K562 (cell line): ENCODE results near the gene MILR1. TPM values are rescaled to one million over a fixed set of nuclear protein-coding genes. Genes with fewer than 3 reads are reported as not detected.
A peak's percentile ranks its signal among the peaks of the same experiment; 100 is the strongest.

Experiments used
- CHCHD3 ChIP-seq: fragments of 250-450 bp; sonication (Bioruptor Pico); IDR thresholded peaks from 2 replicates; pipeline ENCODE4 v2.1.2; 2022; ENCODE audit warnings: mild to moderate bottlenecking
- CXXC5 ChIP-seq: fragments of 250-450 bp; sonication (Bioruptor Pico); IDR thresholded peaks from 2 replicates; pipeline ENCODE4 v1.8.0; 2022; ENCODE audit warnings: inconsistent platforms, mild to moderate bottlenecking, moderate library complexity
- ETV6 ChIP-seq, 3 experiments: fragments of 150-350 bp in 1 of 3; sonication (generic) in 1 of 3; formaldehyde crosslinking in 1 of 3; IDR thresholded peaks; 2 replicates each; pipeline versions ENCODE4 v1.6.1 to v1.8.0; 2014 to 2022; ENCODE audit warnings: borderline replicate concordance in 2 of 3, low read depth in 2 of 3, antibody characterized with exemption in 1 of 3, low read length in 1 of 3, mild to moderate bottlenecking in 1 of 3, missing genetic modification reagents in 1 of 3
- GABPA ChIP-seq: fragments of 200-800 bp; sonication (Bioruptor generic); conservative IDR thresholded peaks from 2 replicates; pipeline ENCODE4 v1.6.1; 2016; ENCODE audit warnings: low read depth, missing genetic modification characterization, missing compliant biosample characterization
- KLF16 ChIP-seq: IDR thresholded peaks from 2 replicates; pipeline ENCODE4 v1.6.1; 2016; ENCODE audit warnings: antibody characterized with exemption
- NBN ChIP-seq: fragments of 450-650 bp; IDR thresholded peaks from 2 replicates; pipeline ENCODE4 v1.6.1; 2016; ENCODE audit warnings: low read depth, mild to moderate bottlenecking
- POLR2AphosphoS5 ChIP-seq: IDR thresholded peaks from 2 replicates; pipeline ENCODE4 v1.6.1; 2011; ENCODE audit warnings: mild to moderate bottlenecking, low read depth, low read length, moderate library complexity; ENCODE audit not compliant: control insufficient read depth, insufficient read depth
- RBM39 ChIP-seq: fragments of 200-400 bp; formaldehyde crosslinking; optimal IDR thresholded peaks from 2 replicates; pipeline ENCODE3; 2018; ENCODE audit warnings: low read depth, low read length
- REST ChIP-seq, 2 experiments: fragments of 450-650 bp; formaldehyde crosslinking in 1 of 2; IDR thresholded peaks; 2 replicates each; pipeline versions ENCODE4 v1.4.0 to v1.6.1; 2014 to 2020; ENCODE audit warnings: mild to moderate bottlenecking in 2 of 2, borderline replicate concordance in 1 of 2, low read depth in 1 of 2
- SMARCA4 ChIP-seq: fragments of 450-650 bp; IDR thresholded peaks from 2 replicates; pipeline ENCODE4 v1.6.1; 2016
- SMARCA5 ChIP-seq: fragments of 450-650 bp; IDR thresholded peaks from 2 replicates; pipeline ENCODE4 v1.6.1; 2016
- TCF7 ChIP-seq: sonication (generic); IDR thresholded peaks from 2 replicates; pipeline ENCODE4 v1.6.1; 2016; ENCODE audit warnings: antibody characterized with exemption, borderline replicate concordance
- TEAD2 ChIP-seq: fragments of 450-650 bp; IDR thresholded peaks from 2 replicates; pipeline ENCODE4 v1.6.1; 2016; ENCODE audit warnings: missing genetic modification characterization, control low read depth, missing compliant biosample characterization
- YY1 ChIP-seq, 3 experiments: IDR thresholded peaks; 2 replicates each; pipeline ENCODE4 v1.6.1; 2011; ENCODE audit warnings: low read length in 2 of 3, mild to moderate bottlenecking in 2 of 3, moderate library complexity in 2 of 3, borderline replicate concordance in 1 of 3, control low read depth in 1 of 3, low read depth in 1 of 3; ENCODE audit not compliant: insufficient read depth in 3 of 3, insufficient replicate concordance in 2 of 3, control insufficient read depth in 1 of 3, insufficient read length in 1 of 3; ENCODE audit errors: extremely low read depth in 1 of 3
- ZNF124 ChIP-seq: sonication (generic); formaldehyde crosslinking; IDR thresholded peaks from 2 replicates; pipeline ENCODE4 v1.8.1; 2022; ENCODE audit warnings: missing genetic modification reagents
- ZNF311 ChIP-seq: fragments of 250-450 bp; sonication (Bioruptor Pico); IDR thresholded peaks from 2 replicates; pipeline ENCODE4 v1.4.0; 2020; ENCODE audit warnings: mild to moderate bottlenecking, moderate library complexity
- polyA plus RNA-seq, 8 experiments: library from polyadenylated mRNA; depleted of rRNA in 4 of 8; stranded (reverse) in 5 of 8; unstranded in 3 of 8; fragments of >200 nt; fragmentation: Nextera tagmentation in 2 of 8; fragmentation: Illumina TruSeq in 1 of 8; extraction: Ambion mirVana in 2 of 8; extraction: Trizol in 1 of 8; gene quantifications; 2 replicates each; pipeline versions ENCODE4 v1.2.1 to v1.2.3, GENCODE V29; 2011 to 2014; ENCODE audit warnings: inconsistent platforms in 1 of 8, missing spikeins in 1 of 8
- total RNA-seq, 7 experiments: library from RNA; depleted of rRNA in 6 of 7; stranded (reverse); fragments of >200 nt in 6 of 7; fragmentation: Illumina TruSeq in 2 of 7; extraction: Trizol in 2 of 7; gene quantifications; 2 replicates each; pipeline versions ENCODE4 v1.2.1 to v1.2.3, GENCODE V29; 2011 to 2021; ENCODE audit warnings: low replicate concordance in 1 of 7
- TF ChIP-seq, protein P1 (sequence below): fragments of 450-650 bp; IDR thresholded peaks from 2 replicates; pipeline ENCODE4 v1.6.1; 2018; ENCODE audit warnings: mild to moderate bottlenecking, low read depth; ENCODE audit not compliant: partially characterized antibody

Gene MILR1
- total and polyA plus RNA-seq, 9 of the 15 experiments (the other 6 are each of a cell fraction or from before 2014, with no cell fraction given): 3.8 to 14.1 (median 7.1) TPM

GRCh38 chr17:64506576-64507412 is 57.9 kb downstream of the MILR1 start, which contains the start of gene CEP95 (continued):
- no peak for TF ChIP-seq REST (IDR thresholded peaks at IDR 0.05; ENCODE audit: borderline replicate concordance)
- 0 out of 2 replicates have a peak, but pooled peaks have one; percentile 54 for TF ChIP-seq REST (CRISPR knock-in tag; IDR thresholded peaks at IDR 0.05; ENCODE audit: low read depth)
- TF ChIP-seq RBM39: peak; percentile 29
- TF ChIP-seq, protein P1, sequence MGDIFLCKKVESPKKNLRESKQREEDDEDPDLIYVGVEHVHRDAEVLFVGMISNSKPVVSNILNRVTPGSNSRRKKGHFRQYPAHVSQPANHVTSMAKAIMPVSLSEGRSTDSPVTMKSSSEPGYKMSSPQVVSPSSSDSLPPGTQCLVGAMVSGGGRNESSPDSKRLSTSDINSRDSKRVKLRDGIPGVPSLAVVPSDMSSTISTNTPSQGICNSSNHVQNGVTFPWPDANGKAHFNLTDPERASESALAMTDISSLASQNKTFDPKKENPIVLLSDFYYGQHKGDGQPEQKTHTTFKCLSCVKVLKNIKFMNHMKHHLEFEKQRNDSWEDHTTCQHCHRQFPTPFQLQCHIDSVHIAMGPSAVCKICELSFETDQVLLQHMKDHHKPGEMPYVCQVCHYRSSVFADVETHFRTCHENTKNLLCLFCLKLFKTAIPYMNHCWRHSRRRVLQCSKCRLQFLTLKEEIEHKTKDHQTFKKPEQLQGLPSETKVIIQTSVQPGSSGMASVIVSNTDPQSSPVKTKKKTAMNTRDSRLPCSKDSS: no peak
- peak in 2 of 3 experiments; percentile 2 to 14 for TF ChIP-seq YY1 (IDR thresholded peaks at IDR 0.05; ENCODE audit: borderline replicate concordance in 1 of 3, control insufficient read depth in 1 of 3, extremely low read depth in 1 of 3, insufficient read depth in 3 of 3, insufficient read length in 1 of 3, insufficient replicate concordance in 2 of 3, low read depth in 1 of 3, low read length in 2 of 3)
- TF ChIP-seq ZNF311 (CRISPR knock-in tag): no peak
- TF ChIP-seq GABPA (tag): peak; percentile 94
- TF ChIP-seq POLR2AphosphoS5: peak; percentile 44
- TF ChIP-seq TEAD2 (tag): no peak
- TF ChIP-seq NBN: peak; percentile 89
- TF ChIP-seq SMARCA5: peak; percentile 59; the same call in 1 of the 2 replicates
- TF ChIP-seq SMARCA4: peak; percentile 15; the same call in 1 of the 2 replicates
- peak; percentile 22; the same call in 1 of the 2 replicates for TF ChIP-seq TCF7
- peak in 1 of 2 experiments; percentile 50; a peak in 1 of 4 replicates for TF ChIP-seq ETV6 (IDR thresholded peaks at IDR 0.05; ENCODE audit: borderline replicate concordance in 1 of 2, low read depth in 2 of 2, low read length in 1 of 2)
- no peak for TF ChIP-seq ETV6 (CRISPR knock-in tag; IDR thresholded peaks at IDR 0.05; ENCODE audit: borderline replicate concordance)
- TF ChIP-seq KLF16: no peak; the same call in 1 of the 2 replicates
- peak; percentile 98 for TF ChIP-seq CXXC5 (CRISPR knock-in tag)
- TF ChIP-seq CHCHD3 (CRISPR knock-in tag): no peak
- TF ChIP-seq ZNF124 (CRISPR knock-in tag): no peak
